HepG2 (cell line): ENCODE data around the gene ATP6V0A1. TPM values are rescaled to one million over a fixed set of nuclear protein-coding genes. Genes with fewer than 3 reads are reported as not detected.
A peak's percentile ranks its signal among the peaks of the same experiment; 100 is the strongest.

Source experiments
- CREM ChIP-seq, 2 experiments: sonication (generic) in 1 of 2; formaldehyde crosslinking in 1 of 2; IDR thresholded peaks; 2 replicates each; pipeline versions ENCODE4 v1.4.0 to v1.6.1; 2016 to 2020; ENCODE audit warnings: antibody characterized with exemption in 1 of 2, mild to moderate bottlenecking in 1 of 2, missing genetic modification reagents in 1 of 2
- GTF3A ChIP-seq: sonication (generic); formaldehyde crosslinking; conservative IDR thresholded peaks from 2 replicates; pipeline ENCODE4 v1.4.0; 2020; ENCODE audit warnings: mild to moderate bottlenecking, missing genetic modification reagents
- KLF11 ChIP-seq: IDR thresholded peaks from 2 replicates; pipeline ENCODE4 v1.6.1; 2016; ENCODE audit warnings: missing compliant biosample characterization
- KMT2A ChIP-seq: sonication (generic); formaldehyde crosslinking; IDR thresholded peaks from 2 replicates; pipeline ENCODE4 v1.4.0; 2020; ENCODE audit warnings: missing genetic modification reagents
- NFATC3 ChIP-seq: sonication (generic); formaldehyde crosslinking; IDR thresholded peaks from 2 replicates; pipeline ENCODE4 v1.5.1; 2020; ENCODE audit warnings: mild to moderate bottlenecking, missing genetic modification reagents
- NFIC ChIP-seq: IDR thresholded peaks from 2 replicates; pipeline ENCODE4 v1.6.1; 2012; ENCODE audit warnings: mild to moderate bottlenecking, low read length, inconsistent platforms
- NR2C2 ChIP-seq: sonication (generic); formaldehyde crosslinking; IDR thresholded peaks from 2 replicates; pipeline ENCODE4 v1.4.0; 2020; ENCODE audit warnings: missing genetic modification reagents, mild to moderate bottlenecking, moderate library complexity, borderline replicate concordance
- PHF21A ChIP-seq: sonication (generic); formaldehyde crosslinking; IDR thresholded peaks from 2 replicates; pipeline ENCODE4 v1.5.0; 2020; ENCODE audit warnings: mild to moderate bottlenecking, missing genetic modification reagents
- POLR2AphosphoS2 ChIP-seq: IDR thresholded peaks from 2 replicates; pipeline ENCODE4 v1.6.1; 2011; ENCODE audit warnings: low read depth, low read length, improper control_type of control experiment
- PRPF4 ChIP-seq: fragments of 200-400 bp; formaldehyde crosslinking; IDR thresholded peaks from 2 replicates; pipeline ENCODE4 v1.6.1; 2016; ENCODE audit warnings: low read length, low read depth; ENCODE audit not compliant: poor library complexity, severe bottlenecking
- RARA ChIP-seq: IDR thresholded peaks from 2 replicates; pipeline ENCODE4 v1.6.1; 2016; ENCODE audit warnings: missing genetic modification reagents, missing compliant biosample characterization
- REL ChIP-seq: sonication (generic); formaldehyde crosslinking; conservative IDR thresholded peaks from 2 replicates; pipeline ENCODE4 v1.8.0; 2022; ENCODE audit warnings: mild to moderate bottlenecking, missing genetic modification reagents, moderate library complexity
- SYNCRIP ChIP-seq: fragments of 200-400 bp; formaldehyde crosslinking; IDR thresholded peaks from 2 replicates; pipeline ENCODE4 v1.6.1; 2018; ENCODE audit warnings: mild to moderate bottlenecking, low read depth, low read length; ENCODE audit not compliant: insufficient read depth
- ZBTB1 ChIP-seq: sonication (generic); formaldehyde crosslinking; IDR thresholded peaks from 2 replicates; pipeline ENCODE4 v1.4.0; 2020; ENCODE audit warnings: missing genetic modification reagents, borderline replicate concordance
- ZBTB8A ChIP-seq: sonication (generic); formaldehyde crosslinking; IDR thresholded peaks from 2 replicates; pipeline ENCODE4 v1.4.0; 2020; ENCODE audit warnings: mild to moderate bottlenecking, low read depth, missing genetic modification reagents, borderline replicate concordance
- ZFP1 ChIP-seq: IDR thresholded peaks from 2 replicates; pipeline ENCODE4 v1.6.1; 2016
- ZFP36L1 ChIP-seq: sonication (generic); formaldehyde crosslinking; IDR thresholded peaks from 2 replicates; pipeline ENCODE4 v1.8.0; 2022; ENCODE audit warnings: mild to moderate bottlenecking, missing genetic modification reagents, moderate library complexity
- ZFP90 ChIP-seq: sonication (generic); formaldehyde crosslinking; IDR thresholded peaks from 2 replicates; pipeline ENCODE4 v1.8.0; 2022; ENCODE audit warnings: missing genetic modification reagents, mild to moderate bottlenecking, inconsistent platforms, borderline replicate concordance
- ZNF10 ChIP-seq: sonication (generic); formaldehyde crosslinking; IDR thresholded peaks from 2 replicates; pipeline ENCODE4 v1.4.0; 2020; ENCODE audit warnings: mild to moderate bottlenecking, low read depth, missing genetic modification reagents, borderline replicate concordance
- ZNF329 ChIP-seq: sonication (generic); formaldehyde crosslinking; IDR thresholded peaks from 2 replicates; pipeline ENCODE4 v1.9.0; 2021; ENCODE audit warnings: low read depth, mild to moderate bottlenecking, missing genetic modification reagents
- ZNF34 ChIP-seq: sonication (generic); formaldehyde crosslinking; IDR thresholded peaks from 2 replicates; pipeline ENCODE4 v1.4.0; 2020; ENCODE audit warnings: mild to moderate bottlenecking, missing genetic modification reagents, borderline replicate concordance
- ZNF432 ChIP-seq: sonication (generic); formaldehyde crosslinking; IDR thresholded peaks from 2 replicates; pipeline ENCODE4 v1.5.0; 2020; ENCODE audit warnings: missing genetic modification reagents, mild to moderate bottlenecking, borderline replicate concordance
- ZNF550 ChIP-seq: sonication (generic); formaldehyde crosslinking; IDR thresholded peaks from 2 replicates; pipeline ENCODE4 v1.4.0; 2020; ENCODE audit warnings: mild to moderate bottlenecking, missing genetic modification reagents, borderline replicate concordance
- ZNF589 ChIP-seq: sonication (generic); formaldehyde crosslinking; conservative IDR thresholded peaks from 2 replicates; pipeline ENCODE4 v1.8.0; 2022; ENCODE audit warnings: mild to moderate bottlenecking, moderate library complexity, missing genetic modification reagents
- ZNF776 ChIP-seq: sonication (generic); formaldehyde crosslinking; IDR thresholded peaks from 2 replicates; pipeline ENCODE4 v1.4.0; 2020; ENCODE audit warnings: mild to moderate bottlenecking, missing genetic modification reagents
- polyA plus RNA-seq, 8 experiments: library from polyadenylated mRNA; depleted of rRNA in 3 of 8; stranded (reverse) in 7 of 8; unstranded in 1 of 8; fragments of >200 nt; fragmentation: Illumina TruSeq in 4 of 8; extraction: Trizol in 4 of 8; gene quantifications; 2 replicates each; pipeline versions ENCODE4 v1.2.1 to v1.2.3, GENCODE V29; 2011 to 2016; ENCODE audit warnings: low read depth in 4 of 8, missing spikeins in 1 of 8, mixed read lengths in 1 of 8; ENCODE audit not compliant: insufficient read depth in 1 of 8
- total RNA-seq, 5 experiments: library from RNA; depleted of rRNA; stranded (reverse); fragments of >200 nt; fragmentation: Illumina TruSeq; extraction: Trizol; gene quantifications; 2 replicates each; pipeline ENCODE4 v1.2.3, GENCODE V29; 2016; ENCODE audit warnings: low read depth in 1 of 5
- TF ChIP-seq, protein P1 (sequence below): sonication (generic); formaldehyde crosslinking; IDR thresholded peaks from 2 replicates; pipeline ENCODE4 v1.4.0; 2020; ENCODE audit warnings: missing genetic modification reagents
- TF ChIP-seq, protein P2 (sequence below): sonication (generic); formaldehyde crosslinking; IDR thresholded peaks from 2 replicates; pipeline ENCODE4 v1.8.1; 2023; ENCODE audit warnings: mild to moderate bottlenecking, missing genetic modification reagents
- TF ChIP-seq, protein P3 (sequence below): sonication (generic); formaldehyde crosslinking; IDR thresholded peaks from 2 replicates; pipeline ENCODE4 v1.5.0; 2020; ENCODE audit warnings: missing genetic modification reagents, mild to moderate bottlenecking, borderline replicate concordance

The ATP6V0A1 gene
- total and polyA plus RNA-seq, 2 of the 13 experiments (the other 11 are each of a cell fraction or from before 2014, with no cell fraction given): 27.9 to 54.1 TPM

DNA sequence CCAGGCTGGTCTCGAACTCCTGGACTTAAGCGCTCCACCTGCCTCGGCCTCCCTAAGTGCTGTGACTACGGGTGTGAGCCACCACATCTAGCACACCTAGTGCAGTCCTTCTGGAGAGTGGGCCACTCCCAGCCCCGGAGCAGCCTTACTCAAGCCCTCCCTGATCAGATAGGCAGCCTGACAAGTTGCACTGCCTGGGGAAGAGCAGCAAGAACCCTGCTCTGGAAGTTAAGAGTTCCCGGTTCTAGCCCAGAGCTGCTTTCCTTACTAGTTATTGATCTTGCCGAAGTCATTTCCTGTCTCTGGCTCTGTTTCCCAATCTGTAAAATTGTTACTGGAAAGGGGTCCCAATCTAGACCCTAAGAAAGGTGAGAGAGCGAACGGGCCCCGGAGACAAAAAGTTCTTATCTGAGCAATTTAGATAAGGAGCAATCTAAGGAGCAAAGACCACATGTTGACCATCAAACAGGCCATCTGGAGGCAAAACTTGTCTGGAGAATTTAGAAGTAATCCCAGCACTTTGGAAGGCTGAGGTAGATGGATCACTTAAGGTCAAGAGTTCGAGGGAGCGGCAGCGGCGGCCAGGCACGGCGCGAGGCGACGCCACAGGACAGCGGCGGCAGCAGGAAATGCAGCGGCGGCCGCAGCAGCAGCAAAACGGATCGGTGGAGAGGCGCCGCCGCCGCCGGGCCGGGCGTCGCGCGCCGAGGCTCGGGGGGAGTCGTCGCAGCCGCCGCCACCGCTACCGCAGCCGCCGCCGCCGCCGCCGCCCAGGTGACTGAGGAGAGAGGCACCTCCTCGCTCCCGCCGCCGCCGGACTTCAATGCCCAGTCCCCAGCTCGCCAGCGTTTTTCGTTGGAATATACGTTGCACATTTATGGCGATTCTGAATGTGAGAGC is 73.0 kb downstream of the ATP6V0A1 start (continued):
- TF ChIP-seq, protein P1, sequence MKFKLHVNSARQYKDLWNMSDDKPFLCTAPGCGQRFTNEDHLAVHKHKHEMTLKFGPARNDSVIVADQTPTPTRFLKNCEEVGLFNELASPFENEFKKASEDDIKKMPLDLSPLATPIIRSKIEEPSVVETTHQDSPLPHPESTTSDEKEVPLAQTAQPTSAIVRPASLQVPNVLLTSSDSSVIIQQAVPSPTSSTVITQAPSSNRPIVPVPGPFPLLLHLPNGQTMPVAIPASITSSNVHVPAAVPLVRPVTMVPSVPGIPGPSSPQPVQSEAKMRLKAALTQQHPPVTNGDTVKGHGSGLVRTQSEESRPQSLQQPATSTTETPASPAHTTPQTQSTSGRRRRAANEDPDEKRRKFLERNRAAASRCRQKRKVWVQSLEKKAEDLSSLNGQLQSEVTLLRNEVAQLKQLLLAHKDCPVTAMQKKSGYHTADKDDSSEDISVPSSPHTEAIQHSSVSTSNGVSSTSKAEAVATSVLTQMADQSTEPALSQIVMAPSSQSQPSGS (CRISPR knock-in tag): no peak
- no peak for TF ChIP-seq ZFP1 (CRISPR knock-in tag)
- TF ChIP-seq PRPF4: no peak
- peak; percentile 32; the same call in 1 of the 2 replicates for TF ChIP-seq KMT2A (CRISPR knock-in tag)
- TF ChIP-seq ZFP36L1: no peak
- TF ChIP-seq, protein P2, sequence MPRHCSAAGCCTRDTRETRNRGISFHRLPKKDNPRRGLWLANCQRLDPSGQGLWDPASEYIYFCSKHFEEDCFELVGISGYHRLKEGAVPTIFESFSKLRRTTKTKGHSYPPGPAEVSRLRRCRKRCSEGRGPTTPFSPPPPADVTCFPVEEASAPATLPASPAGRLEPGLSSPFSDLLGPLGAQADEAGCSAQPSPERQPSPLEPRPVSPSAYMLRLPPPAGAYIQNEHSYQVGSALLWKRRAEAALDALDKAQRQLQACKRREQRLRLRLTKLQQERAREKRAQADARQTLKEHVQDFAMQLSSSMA (CRISPR knock-in tag): no peak; the same call in 1 of the 2 replicates
- TF ChIP-seq KLF11 (CRISPR knock-in tag): no peak
- no peak for TF ChIP-seq SYNCRIP
- TF ChIP-seq ZNF550: no peak
- TF ChIP-seq NFATC3 (CRISPR knock-in tag): no peak
- TF ChIP-seq GTF3A (CRISPR knock-in tag): no peak
- TF ChIP-seq RARA: peak; percentile 85
- TF ChIP-seq ZNF10 (CRISPR knock-in tag): no peak
- TF ChIP-seq CREM (IDR thresholded peaks at IDR 0.05): no peak
- no peak for TF ChIP-seq CREM (CRISPR knock-in tag; IDR thresholded peaks at IDR 0.05)
- no peak for TF ChIP-seq ZNF776
- peak; percentile 53; the same call in 1 of the 2 replicates for TF ChIP-seq PHF21A (CRISPR knock-in tag)
- no peak for TF ChIP-seq POLR2AphosphoS2
- 0 out of 2 replicates have a peak, but pooled peaks have one; percentile 22 for TF ChIP-seq ZNF329
- no peak for TF ChIP-seq ZNF34 (CRISPR knock-in tag)
- TF ChIP-seq ZNF432: no peak
- TF ChIP-seq ZBTB8A (CRISPR knock-in tag): 0 out of 2 replicates have a peak, but pooled peaks have one; percentile 20
- TF ChIP-seq NR2C2 (CRISPR knock-in tag): no peak
- TF ChIP-seq, protein P3, sequence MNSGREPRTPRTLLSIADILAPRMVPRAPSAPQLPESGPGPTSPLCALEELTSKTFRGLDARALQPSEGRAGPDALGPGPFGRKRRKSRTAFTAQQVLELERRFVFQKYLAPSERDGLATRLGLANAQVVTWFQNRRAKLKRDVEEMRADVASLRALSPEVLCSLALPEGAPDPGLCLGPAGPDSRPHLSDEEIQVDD (CRISPR knock-in tag): no peak
- TF ChIP-seq ZBTB1 (CRISPR knock-in tag): no peak
- TF ChIP-seq REL (CRISPR knock-in tag): no peak
- no peak for TF ChIP-seq NFIC
- no peak for TF ChIP-seq ZFP90 (CRISPR knock-in tag)
- TF ChIP-seq ZNF589 (CRISPR knock-in tag): no peak
